Measurements from ENCODE around the gene ARID1A.
"Not testable (repeated sequence)": the region's sequence is repeated elsewhere in the genome, so short reads cannot be mapped to it uniquely, and the experiment has no call there.

ARID1A gene

DNA sequence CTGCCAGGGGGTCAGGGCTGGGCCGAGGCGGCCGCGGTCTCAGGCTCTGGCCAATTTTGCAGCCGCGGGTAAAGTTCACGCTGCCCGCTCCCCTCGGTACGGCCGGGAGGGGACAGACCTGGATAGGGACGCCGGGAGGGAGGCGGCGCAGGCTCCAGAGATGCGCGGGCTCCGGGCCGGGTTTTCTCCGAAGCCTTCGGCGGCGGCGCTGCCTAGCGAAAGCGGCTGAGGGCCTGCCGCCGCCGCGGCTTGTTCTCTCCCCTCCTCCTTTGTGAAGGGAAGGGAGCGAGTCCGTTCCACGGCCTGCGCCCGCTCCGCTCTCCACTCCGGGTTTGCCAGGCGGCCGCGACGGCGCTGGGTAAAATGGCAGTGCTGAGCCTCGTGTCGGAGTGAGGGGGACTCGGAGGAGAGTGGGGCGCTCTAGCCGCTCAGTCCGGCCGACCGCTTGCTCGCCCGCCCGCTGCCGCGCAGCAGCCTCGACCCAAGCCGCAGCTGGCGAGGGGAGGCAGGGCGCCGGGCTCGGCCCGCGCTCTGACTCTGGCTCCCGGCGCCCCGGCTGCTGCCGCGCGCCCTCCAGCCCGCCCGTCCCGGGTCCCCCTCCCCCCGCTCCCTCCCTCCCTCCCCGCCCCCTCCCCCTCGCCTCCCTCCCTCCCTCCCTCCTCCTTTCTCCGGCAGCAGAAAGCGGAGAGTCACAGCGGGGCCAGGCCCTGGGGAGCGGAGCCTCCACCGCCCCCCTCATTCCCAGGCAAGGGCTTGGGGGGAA, at the start of gene ARID1A:
Gene ARID1A, plus strand, starts transcription at position 660 of the 763 bp plus-strand sequence. CDS start 389 bp downstream, outside the sequence.
- DNase-seq = peak; percentile 98

DNA sequence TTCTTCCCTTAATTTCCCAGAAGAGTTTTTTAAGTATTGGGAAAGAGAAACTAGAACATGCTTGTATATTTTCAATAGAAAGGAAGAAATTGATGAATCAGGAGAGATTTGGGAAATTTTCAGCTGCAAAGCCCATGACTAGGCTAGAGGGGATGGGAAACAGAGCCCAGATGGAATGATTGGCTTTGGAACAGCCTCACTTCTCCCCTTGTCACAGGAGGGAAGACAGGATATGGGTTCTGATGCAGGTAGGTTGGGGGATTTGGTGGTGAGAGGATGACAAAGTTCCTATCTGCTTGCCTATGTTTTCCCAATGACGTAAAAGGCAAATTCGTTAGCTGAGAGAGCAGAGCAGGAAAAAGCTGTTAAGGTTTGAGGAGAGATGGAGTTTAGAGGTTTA, 31.0 kb upstream of the ARID1A start:
- no peak for DNase-seq

DNA sequence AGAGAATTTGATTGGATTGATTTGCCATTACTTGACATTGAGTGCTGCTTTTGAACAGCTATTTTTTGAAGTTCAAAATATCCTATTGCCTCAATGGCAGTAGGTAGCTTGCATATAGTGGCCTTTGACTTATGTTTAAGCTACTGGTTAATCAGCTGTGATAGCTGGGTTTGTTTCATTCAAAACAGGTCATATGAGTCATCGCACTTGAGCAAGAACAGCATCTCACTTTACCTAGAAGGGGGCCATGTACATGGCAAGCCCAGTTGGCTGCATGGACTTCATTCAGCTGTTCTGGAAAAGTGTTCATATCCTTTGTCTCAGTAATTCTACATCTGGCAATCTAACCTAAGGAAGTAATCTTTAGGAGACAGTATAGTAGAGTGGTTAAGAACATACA, 29.0 kb upstream of the ARID1A start:
- no peak for DNase-seq

DNA sequence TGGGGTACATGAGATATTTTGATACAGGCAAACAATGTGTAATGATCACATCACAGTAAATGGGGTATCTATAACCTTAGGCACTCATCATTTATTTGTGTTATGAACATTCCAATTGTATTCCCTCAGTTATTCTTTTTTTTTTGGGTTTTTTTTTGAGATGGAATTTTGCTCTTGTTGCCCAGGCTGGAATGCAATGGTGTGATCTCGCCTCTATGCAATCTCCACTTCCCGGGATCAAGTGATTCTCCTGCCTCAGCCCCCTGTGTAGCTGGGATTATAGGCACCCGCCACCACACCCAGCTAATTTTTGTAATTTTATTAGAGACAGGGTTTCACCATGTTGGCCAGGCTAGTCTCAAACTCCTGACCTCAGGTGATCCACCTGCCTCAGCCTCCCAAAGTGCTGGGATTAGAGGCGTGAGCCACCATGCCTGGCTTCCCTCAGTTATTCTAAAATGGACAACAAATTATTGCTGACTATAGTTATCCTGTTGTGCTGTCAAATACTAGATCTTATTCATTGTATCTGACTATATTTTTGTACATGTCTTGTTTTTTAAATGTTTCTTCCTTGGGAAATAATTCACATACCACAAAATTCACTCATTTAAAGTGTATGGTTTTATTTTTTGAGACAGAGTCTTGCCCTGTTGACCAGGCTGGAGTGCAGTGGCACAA, 27.6 kb upstream of the ARID1A start:
- not testable (repeated sequence) for DNase-seq

DNA sequence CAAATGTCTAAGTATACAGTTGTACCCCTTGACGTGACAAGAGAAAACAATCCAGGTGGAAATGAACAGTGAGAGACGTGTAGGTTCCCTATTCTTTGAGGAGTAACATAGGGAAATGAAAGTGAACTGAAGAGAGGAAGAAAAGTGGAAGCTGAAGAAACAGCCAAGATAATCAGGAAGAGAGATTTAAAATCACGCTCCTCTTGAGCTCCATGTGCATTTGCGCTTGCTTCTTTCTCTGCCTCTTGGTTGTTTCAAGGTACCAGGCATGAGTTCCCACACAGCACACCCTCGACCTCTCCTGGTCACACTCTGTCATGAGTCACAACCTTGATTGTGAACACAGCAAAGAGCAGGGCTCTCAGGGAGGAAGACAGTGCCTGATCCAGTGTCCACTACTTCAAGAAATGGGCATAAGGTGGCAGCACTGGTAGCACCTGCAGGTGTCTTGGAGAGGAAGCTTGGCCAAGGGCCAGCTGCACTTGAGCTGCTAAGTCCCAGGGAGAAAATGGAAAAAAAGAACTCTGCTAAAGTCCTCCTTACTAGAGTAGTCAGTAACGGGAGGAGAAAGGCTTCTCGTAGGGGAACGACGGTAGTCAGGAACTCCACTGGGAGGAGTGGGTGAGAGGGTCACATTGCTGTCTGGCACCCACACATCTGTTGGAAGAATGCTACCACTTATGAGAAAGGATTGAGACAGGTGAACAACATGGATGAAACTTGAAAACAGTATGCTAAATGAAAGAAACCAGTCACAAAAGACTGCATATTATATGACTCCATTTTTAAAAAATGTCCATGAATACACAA, 18.3 kb upstream of the ARID1A start:
- DNase-seq = peak; percentile 89

- DNase-seq = no peak
Measured at GRCh38 chr1:26684763-26685508, 10.9 kb upstream of the ARID1A start.

DNA sequence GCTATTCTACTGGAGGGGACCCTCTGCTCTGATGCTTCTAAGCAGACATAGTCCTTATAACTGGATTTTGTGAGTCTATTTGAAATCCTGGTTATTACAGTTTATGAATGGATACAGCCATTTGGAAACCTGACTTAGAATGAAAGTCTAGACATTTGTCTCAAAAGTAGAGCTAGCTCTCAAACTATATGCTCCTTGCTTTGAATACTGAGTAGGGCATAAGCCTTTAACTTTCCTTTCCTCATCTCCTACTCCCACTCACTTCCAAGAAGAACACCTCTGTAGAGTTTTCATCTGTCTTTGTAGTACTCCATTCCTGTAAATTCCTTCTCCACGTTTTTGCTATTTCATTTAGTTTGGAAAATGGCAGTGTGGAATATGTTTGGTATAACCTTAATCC, 9.0 kb upstream of the ARID1A start:
- no peak for DNase-seq

DNA sequence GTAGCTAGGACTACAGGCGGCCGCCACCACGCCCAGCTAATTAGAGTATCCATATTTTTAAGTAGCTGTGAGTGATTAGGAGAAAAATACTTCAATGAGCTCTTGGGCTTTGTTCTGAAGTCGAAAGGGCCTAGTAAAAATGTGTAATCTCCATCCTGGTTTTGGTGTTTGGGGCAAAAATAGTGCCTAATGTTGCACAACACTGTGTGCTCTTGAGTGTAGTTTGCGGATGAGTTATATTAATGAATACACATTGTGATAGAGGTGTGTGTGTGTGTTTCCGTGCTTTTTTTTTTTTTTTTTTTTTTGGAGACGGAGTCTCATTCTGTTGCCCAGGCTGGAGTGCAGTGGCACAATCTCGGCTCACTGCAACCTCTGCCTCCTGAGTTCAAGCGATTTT, 6.3 kb upstream of the ARID1A start:
- DNase-seq = no peak

- DNase-seq = peak; percentile 69
Measured at GRCh38 chr1:26690157-26690556, 5.7 kb upstream of the ARID1A start.

DNA sequence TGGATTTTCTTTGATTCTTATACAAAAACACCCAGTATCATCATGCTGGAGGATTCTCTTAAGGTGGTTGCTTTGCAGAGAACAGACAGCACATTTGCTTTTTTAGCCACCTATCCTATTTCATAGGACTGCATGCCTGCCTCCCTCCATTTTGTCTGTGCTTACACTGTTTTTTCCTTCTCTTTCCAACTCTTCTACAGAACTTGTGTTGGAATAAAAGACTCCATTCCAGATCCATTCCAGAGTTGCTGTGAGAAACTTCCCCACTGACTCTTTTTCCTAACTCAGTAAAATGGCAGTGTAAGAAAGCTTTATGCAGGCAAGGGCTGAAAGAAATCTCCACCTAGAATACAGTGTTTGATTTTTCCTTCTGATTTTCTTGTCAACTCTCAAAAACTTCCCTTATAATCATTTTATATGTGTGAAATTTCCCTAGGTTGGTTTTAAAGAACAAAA, 5.2 kb upstream of the ARID1A start:
- DNase-seq = peak; percentile 32

DNA sequence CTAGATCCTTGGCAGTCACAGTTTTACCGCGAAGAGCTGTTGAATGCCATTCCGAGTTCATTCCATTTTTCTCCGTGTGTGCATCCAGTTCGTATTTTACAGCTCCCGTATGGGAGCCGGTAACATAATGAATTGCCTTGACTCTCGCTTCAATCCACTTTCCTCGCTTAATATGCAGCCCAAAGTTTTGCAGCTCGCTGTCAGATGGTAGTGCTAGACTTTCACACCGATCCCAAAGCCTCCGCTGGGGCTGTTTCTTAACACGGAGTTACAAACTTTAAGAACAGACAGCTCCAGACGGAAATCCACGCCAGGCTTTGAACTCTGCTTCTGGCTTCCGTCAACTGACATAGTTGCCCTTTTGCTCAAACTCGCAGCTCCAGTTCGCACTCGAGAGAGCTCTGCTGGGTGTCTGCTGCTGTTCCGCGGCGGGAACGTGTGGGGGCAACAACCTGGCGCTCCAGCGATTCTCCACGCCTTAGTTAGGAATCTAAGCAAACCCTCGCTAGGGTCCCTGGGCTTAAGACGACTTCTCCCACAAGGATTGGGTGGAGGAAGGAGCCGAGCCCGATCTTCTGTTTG, 3.5 kb upstream of the ARID1A start:
- peak; percentile 99 for DNase-seq

- DNase-seq = peak; percentile 99
Measured at GRCh38 chr1:26692793-26693490, 2.9 kb upstream of the ARID1A start.

DNA sequence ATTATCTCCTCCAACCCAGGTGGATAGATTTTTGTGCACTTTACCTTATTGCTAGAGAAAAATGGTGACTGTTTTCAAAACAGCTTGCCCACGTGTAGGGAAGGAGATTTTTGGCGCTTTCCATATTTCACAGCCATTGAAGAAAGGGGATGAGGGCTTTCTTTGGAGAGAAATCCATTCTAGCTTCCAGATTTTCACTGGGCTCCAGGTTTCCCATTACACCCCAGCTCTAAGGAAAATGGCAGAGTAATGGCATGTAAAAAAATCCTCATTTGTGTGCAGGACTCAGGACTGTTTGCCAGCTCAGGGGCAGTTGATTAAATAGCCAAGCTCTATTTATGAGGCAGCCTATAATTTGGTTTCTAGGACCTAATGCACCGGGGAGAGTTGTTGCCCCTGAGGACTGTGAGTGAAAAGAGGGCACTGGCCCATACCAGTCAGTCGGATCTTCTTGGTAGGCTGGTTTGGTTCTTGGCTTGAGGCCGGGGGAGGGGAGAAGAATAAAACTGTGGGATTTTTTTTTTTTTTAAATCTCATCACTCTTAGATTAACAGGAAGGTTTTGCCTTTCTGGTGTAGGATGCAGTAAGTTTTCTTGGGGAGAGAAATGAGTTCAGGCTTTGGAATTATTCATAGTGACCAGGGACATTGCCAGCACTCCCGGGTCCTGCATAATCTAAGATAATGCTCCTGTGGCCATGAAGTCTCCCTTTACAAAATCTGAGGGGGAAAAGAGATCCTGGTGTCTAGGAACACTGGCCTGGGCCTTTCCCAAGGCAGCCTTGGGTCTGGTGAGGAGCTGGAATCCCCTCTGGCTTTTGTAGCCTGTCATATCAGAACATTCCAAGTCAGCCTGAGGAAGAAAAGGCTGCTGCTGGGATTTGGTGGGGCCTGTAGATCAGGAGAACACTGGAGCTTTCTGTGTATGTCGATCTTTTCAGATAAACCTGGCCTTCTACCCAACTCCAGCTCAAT, 1.9 kb upstream of the ARID1A start:
- peak; percentile 32 for DNase-seq

GRCh38 chr1:26694638-26695355, 1.0 kb upstream of the ARID1A start:
- DNase-seq = peak; percentile 55

DNA sequence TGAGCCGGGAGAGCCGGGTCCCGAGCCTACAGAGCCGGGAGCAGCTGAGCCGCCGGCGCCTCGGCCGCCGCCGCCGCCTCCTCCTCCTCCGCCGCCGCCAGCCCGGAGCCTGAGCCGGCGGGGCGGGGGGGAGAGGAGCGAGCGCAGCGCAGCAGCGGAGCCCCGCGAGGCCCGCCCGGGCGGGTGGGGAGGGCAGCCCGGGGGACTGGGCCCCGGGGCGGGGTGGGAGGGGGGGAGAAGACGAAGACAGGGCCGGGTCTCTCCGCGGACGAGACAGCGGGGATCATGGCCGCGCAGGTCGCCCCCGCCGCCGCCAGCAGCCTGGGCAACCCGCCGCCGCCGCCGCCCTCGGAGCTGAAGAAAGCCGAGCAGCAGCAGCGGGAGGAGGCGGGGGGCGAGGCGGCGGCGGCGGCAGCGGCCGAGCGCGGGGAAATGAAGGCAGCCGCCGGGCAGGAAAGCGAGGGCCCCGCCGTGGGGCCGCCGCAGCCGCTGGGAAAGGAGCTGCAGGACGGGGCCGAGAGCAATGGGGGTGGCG, 371 bp downstream of the ARID1A start:
- DNase-seq = no peak

- peak; percentile 56 for DNase-seq
Measured at GRCh38 chr1:26696654-26697430, 1.0 kb downstream of the ARID1A start.

DNA sequence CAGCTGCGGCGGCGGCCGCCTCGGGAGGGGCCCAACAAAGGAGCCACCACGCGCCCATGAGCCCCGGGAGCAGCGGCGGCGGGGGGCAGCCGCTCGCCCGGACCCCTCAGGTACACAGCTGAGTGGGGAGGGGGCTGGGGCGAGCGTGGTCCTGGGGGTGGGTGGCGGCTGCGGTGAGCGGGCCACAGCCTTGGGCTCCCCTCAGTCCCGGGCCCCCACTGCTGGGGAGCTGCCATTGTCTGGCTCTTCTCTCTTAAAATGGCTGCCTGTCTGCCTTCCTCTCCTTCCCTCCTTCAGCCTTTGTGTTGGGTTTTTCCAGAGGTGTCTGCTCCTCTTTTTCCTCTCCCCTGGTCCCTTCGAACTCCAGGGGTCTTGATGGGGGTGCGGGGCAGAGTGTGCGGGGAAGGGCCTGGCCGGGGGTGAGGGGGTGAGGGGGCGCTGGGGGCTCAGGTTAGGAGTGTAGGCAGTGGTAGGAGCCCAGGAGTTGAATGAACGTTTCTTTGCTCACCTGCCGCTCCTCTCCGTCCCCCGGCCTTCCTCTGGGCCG, 1.7 kb downstream of the ARID1A start:
- no peak for DNase-seq

Measured in hematopoietic multipotent progenitor cell treated with erythropoietin and hydrocortisone succinate and interleukin-3 and kit ligand, for 4 days (in vitro differentiated cells).